SW 1271 (cell line): ENCODE results near the gene PAX5.

Experiments
- DNase-seq, 2 experiments: peaks; one replicate each; lab custom pipeline; 2025; lab: John Stamatoyannopoulos, UW

The PAX5 gene

DNA sequence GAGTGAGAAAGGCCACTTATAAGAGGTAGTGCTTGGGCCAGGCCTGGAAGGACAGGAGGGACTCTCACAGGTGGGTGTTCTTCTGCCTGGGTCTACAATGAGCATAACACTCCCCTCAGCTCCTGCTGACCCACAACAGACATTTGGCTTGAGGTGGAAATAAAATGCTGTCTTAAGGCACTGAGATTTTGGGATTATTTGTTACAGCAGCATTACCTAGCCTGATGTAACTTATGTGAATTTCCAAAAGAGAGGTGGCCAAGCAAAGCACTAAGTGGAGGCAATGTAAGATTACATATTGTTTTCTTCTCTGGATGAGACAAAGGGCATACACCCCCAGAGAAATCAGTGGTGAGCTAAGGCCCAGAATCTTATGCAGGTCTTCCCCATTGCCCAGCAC is 221.5 kb downstream of the PAX5 start:
- DNase-seq, result no peak

GRCh38 chr9:36808251-36808650 is 225.8 kb downstream of the PAX5 start:
- no peak for DNase-seq

- no peak for DNase-seq
These were observed 230.1 kb downstream of the PAX5 start for GRCh38 chr9:36803961-36804360.

GRCh38 chr9:36802201-36802920 is 231.7 kb downstream of the PAX5 start:
- no peak for DNase-seq

GRCh38 chr9:36800455-36800854 is 233.6 kb downstream of the PAX5 start:
- no peak for DNase-seq

GRCh38 chr9:36798350-36799065 is 235.6 kb downstream of the PAX5 start:
- no peak for DNase-seq

GRCh38 chr9:36797471-36798220 is 236.4 kb downstream of the PAX5 start:
- no peak for DNase-seq

DNA sequence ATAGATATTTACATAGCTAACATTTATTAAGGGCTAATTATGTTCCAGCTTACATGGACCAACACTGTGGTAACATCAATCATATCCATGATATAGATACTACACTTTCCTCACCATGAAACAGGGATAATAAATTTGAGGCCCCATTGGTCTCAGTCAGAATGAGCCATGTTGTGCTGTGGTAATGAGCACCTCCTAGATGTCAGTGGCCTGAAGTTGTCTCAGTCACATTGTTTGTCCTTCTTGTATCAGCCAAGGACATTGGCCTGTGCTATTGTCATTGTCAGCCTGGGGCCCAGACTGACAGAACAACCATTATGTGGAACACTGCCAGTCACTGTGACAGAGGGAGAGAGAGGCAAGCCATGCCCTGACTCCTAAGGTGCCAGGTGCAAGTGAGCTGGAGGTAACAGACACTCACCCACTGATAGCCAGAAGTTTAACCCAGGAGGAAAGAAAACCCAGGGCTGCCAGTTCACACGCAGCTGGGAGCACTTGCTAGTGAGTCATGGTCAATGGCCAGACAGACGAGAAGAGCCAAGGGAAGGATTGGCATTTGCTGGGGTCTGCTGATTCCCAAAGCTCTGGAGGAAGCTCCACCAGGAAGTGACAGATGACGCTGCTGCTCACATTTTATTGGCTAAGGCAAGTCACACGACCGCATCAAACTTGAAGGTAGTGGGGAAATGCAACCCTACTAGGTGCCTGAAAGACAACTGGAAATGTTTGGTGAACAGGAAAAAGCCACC is 237.2 kb downstream of the PAX5 start:
- DNase-seq, result no peak

GRCh38 chr9:36794461-36794860 is 239.6 kb downstream of the PAX5 start:
- DNase-seq, result no peak

GRCh38 chr9:36793277-36793676 is 240.8 kb downstream of the PAX5 start:
- DNase-seq, result no peak

- no peak for DNase-seq
These were observed 242.7 kb downstream of the PAX5 start for GRCh38 chr9:36791222-36791950.

GRCh38 chr9:36789886-36790285 is 244.2 kb downstream of the PAX5 start:
- no peak for DNase-seq

DNA sequence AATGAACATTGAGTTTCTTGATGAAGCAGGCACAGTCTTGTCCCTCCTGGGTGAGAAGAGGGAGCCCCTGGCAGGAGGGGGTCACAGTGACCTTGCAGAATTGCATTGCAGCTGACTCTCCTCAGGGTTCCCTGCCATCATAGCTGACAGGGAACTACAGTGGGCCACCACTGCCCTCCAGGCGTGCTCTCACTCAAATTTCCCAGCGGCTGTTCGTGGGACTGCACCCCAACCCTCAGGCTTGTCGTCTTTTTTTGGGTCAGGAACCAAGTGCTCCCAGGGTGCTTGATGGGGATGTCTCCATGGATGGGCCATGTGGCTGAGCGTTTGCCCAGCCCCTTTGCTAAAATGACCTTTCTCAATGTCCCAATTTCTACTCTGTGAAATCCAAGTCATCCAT is 245.5 kb downstream of the PAX5 start:
- DNase-seq, result no peak

DNA sequence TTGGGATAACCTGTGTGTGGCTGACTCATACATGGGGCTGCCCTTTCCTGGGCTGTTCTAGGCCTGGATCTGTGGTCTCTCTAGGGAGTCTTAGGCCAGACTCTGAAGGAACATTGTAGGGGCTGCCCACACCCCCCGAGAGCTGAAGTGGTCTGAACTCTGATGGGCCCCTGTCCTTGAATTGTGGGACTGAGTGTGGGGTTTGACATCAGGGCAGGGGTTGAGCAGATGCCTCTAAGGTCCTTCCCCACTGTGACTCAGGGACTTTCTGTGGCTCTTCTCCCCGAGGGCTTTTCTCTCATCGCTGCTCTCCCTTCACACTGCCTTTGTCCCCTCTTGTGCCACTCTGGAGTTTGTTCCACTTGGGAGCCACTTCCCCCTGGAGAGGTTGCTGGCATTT is 246.4 kb downstream of the PAX5 start:
- DNase-seq, result no peak
